HepG2 (cell line): ENCODE data around the gene CHD9. TPM values are rescaled to one million over a fixed set of nuclear protein-coding genes. Genes with fewer than 3 reads are reported as not detected.
A peak's percentile ranks its signal among the peaks of the same experiment; 100 is the strongest.

Experiments used
- ATF7 ChIP-seq, 2 experiments: fragments of 450-650 bp in 1 of 2; sonication (generic) in 1 of 2; formaldehyde crosslinking in 1 of 2; IDR thresholded peaks; 2 replicates each; pipeline versions ENCODE4 v1.4.0 to v1.6.1; 2016 to 2020; ENCODE audit warnings: antibody characterized with exemption in 1 of 2, mild to moderate bottlenecking in 1 of 2, missing genetic modification reagents in 1 of 2
- HDAC6 ChIP-seq: fragments of 200-600 bp; sonication (generic); IDR thresholded peaks from 2 replicates; pipeline ENCODE4 v1.7.0; 2017; ENCODE audit warnings: mild to moderate bottlenecking, antibody characterized with exemption, low read length, low read depth
- JUND ChIP-seq: sonication (generic); formaldehyde crosslinking; IDR thresholded peaks from 2 replicates; pipeline ENCODE4 v1.8.0; 2022; ENCODE audit warnings: mild to moderate bottlenecking, missing genetic modification reagents
- MXI1 ChIP-seq: IDR thresholded peaks from 3 replicates; pipeline ENCODE4 v1.6.1; 2012; ENCODE audit warnings: low read depth, low read length, inconsistent platforms, borderline replicate concordance
- POLR2A ChIP-seq, 2 experiments: IDR thresholded peaks; 2 replicates each; pipeline ENCODE4 v1.6.1; 2011; ENCODE audit warnings: low read depth in 2 of 2, low read length in 2 of 2, mild to moderate bottlenecking in 1 of 2, moderate library complexity in 1 of 2; ENCODE audit not compliant: insufficient read depth in 1 of 2
- UBTF ChIP-seq: sonication (generic); formaldehyde crosslinking; IDR thresholded peaks from 2 replicates; pipeline ENCODE4 v1.4.0; 2020; ENCODE audit warnings: mild to moderate bottlenecking, missing genetic modification reagents
- ZFP62 ChIP-seq: sonication (generic); formaldehyde crosslinking; IDR thresholded peaks from 2 replicates; pipeline ENCODE4 v1.4.0; 2020; ENCODE audit warnings: missing genetic modification reagents
- ZMYM2 ChIP-seq: sonication (generic); formaldehyde crosslinking; IDR thresholded peaks from 2 replicates; pipeline ENCODE4 v1.8.0; 2022; ENCODE audit warnings: mild to moderate bottlenecking, missing genetic modification reagents
- ZNF224 ChIP-seq: sonication (generic); formaldehyde crosslinking; IDR thresholded peaks from 2 replicates; pipeline ENCODE4 v1.5.0; 2020; ENCODE audit warnings: mild to moderate bottlenecking, missing genetic modification reagents
- ZNF264 ChIP-seq: sonication (generic); formaldehyde crosslinking; IDR thresholded peaks from 2 replicates; pipeline ENCODE4 v1.4.0; 2020; ENCODE audit warnings: missing genetic modification reagents
- ZNF503 ChIP-seq: sonication (generic); formaldehyde crosslinking; IDR thresholded peaks from 2 replicates; pipeline ENCODE4 v1.4.0; 2020; ENCODE audit warnings: missing genetic modification reagents
- ZNF543 ChIP-seq: sonication (generic); formaldehyde crosslinking; IDR thresholded peaks from 2 replicates; pipeline ENCODE4 v1.4.0; 2020; ENCODE audit warnings: mild to moderate bottlenecking, missing genetic modification reagents
- ZNF547 ChIP-seq: sonication (generic); formaldehyde crosslinking; IDR thresholded peaks from 2 replicates; pipeline ENCODE4 v1.5.1; 2020; ENCODE audit warnings: mild to moderate bottlenecking, missing genetic modification reagents
- ZNF577 ChIP-seq: sonication (generic); formaldehyde crosslinking; IDR thresholded peaks from 2 replicates; pipeline ENCODE4 v1.4.0; 2020; ENCODE audit warnings: mild to moderate bottlenecking, low read depth, missing genetic modification reagents, borderline replicate concordance
- ZNF598 ChIP-seq: sonication (generic); formaldehyde crosslinking; IDR thresholded peaks from 2 replicates; pipeline ENCODE4 v1.5.1; 2020; ENCODE audit warnings: mild to moderate bottlenecking, missing genetic modification reagents, borderline replicate concordance
- ZNF709 ChIP-seq: sonication (generic); formaldehyde crosslinking; IDR thresholded peaks from 2 replicates; pipeline ENCODE4 v1.5.0; 2020; ENCODE audit warnings: mild to moderate bottlenecking, missing genetic modification reagents
- ZNF761 ChIP-seq: sonication (generic); formaldehyde crosslinking; conservative IDR thresholded peaks from 2 replicates; pipeline ENCODE4 v1.4.0; 2020; ENCODE audit warnings: mild to moderate bottlenecking, missing genetic modification reagents
- ZSCAN9 ChIP-seq: IDR thresholded peaks from 2 replicates; pipeline ENCODE4 v1.6.1; 2016; ENCODE audit warnings: borderline replicate concordance
- ZXDC ChIP-seq: sonication (generic); formaldehyde crosslinking; IDR thresholded peaks from 2 replicates; pipeline ENCODE4 v1.5.0; 2020; ENCODE audit warnings: mild to moderate bottlenecking, missing genetic modification reagents
- polyA plus RNA-seq, 8 experiments: library from polyadenylated mRNA; depleted of rRNA in 3 of 8; stranded (reverse) in 7 of 8; unstranded in 1 of 8; fragments of >200 nt; fragmentation: Illumina TruSeq in 4 of 8; extraction: Trizol in 4 of 8; gene quantifications; 2 replicates each; pipeline versions ENCODE4 v1.2.1 to v1.2.3, GENCODE V29; 2011 to 2016; ENCODE audit warnings: low read depth in 4 of 8, missing spikeins in 1 of 8, mixed read lengths in 1 of 8; ENCODE audit not compliant: insufficient read depth in 1 of 8
- total RNA-seq, 5 experiments: library from RNA; depleted of rRNA; stranded (reverse); fragments of >200 nt; fragmentation: Illumina TruSeq; extraction: Trizol; gene quantifications; 2 replicates each; pipeline ENCODE4 v1.2.3, GENCODE V29; 2016; ENCODE audit warnings: low read depth in 1 of 5
- TF ChIP-seq, protein P1 (sequence below): sonication (generic); formaldehyde crosslinking; IDR thresholded peaks from 2 replicates; pipeline ENCODE4 v1.4.0; 2020; ENCODE audit warnings: missing genetic modification reagents

CHD9 gene
- total and polyA plus RNA-seq, 2 of the 13 experiments (the other 11 are each of a cell fraction or from before 2014, with no cell fraction given): 23.4 to 27.7 TPM

DNA sequence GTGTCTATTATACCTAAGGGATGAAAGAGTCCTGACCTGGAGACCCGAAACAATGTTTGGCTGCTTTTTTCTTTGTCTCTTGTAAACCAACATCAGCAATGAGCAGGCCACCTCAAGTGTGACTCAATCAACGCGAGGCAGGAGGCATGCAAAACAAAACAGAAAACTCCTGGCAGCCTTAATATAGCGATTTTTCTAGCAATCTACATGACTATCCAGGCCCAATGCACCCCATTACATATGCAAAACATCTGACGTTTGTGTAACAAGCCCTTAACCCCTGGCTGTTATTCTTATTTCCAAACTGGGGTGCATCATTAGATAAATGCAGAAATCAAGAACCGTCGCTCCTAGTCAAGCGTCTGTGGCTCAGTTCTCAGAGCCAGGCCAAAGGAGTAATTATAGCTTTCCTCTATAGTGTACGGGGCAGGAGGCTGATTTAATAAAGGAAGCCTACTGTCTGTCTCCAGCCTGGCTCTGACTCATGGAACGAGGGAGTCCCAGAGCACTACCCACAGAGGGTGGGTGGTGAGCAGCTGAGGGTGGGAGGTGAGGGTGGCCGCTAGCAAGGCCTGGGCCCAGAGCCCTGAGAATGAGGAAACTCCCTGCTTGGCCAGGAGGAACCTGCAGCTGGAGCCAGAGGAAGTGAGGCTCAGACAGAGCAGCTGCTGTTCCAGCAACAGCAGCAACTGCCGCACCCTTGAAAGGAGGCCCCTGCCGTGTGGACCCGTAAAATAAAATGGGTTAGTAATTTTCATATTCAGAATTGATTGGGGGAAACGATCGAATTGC, 43.9 kb downstream of the CHD9 start (continued):
- TF ChIP-seq, protein P1, sequence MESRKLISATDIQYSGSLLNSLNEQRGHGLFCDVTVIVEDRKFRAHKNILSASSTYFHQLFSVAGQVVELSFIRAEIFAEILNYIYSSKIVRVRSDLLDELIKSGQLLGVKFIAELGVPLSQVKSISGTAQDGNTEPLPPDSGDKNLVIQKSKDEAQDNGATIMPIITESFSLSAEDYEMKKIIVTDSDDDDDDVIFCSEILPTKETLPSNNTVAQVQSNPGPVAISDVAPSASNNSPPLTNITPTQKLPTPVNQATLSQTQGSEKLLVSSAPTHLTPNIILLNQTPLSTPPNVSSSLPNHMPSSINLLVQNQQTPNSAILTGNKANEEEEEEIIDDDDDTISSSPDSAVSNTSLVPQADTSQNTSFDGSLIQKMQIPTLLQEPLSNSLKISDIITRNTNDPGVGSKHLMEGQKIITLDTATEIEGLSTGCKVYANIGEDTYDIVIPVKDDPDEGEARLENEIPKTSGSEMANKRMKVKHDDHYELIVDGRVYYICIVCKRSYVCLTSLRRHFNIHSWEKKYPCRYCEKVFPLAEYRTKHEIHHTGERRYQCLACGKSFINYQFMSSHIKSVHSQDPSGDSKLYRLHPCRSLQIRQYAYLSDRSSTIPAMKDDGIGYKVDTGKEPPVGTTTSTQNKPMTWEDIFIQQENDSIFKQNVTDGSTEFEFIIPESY: peak; percentile 51; the same call in 1 of the 2 replicates
- TF ChIP-seq ZNF547 (CRISPR knock-in tag) (0 out of 2 replicates have a peak, but pooled peaks have one; percentile 35), MXI1 (no peak), POLR2A (IDR thresholded peaks at IDR 0.05; ENCODE audit: insufficient read depth in 1 of 2, low read depth in 2 of 2, low read length in 2 of 2) (0 out of 4 replicates have a peak, but pooled peaks of 1 of the 2 experiments have one; percentile 39), ZNF503 (no peak), ZNF709 (no peak), ZSCAN9 (CRISPR knock-in tag) (no peak), ZFP62 (CRISPR knock-in tag) (no peak), UBTF (CRISPR knock-in tag) (0 out of 2 replicates have a peak, but pooled peaks have one; percentile 19), JUND (no peak), ZNF224 (CRISPR knock-in tag) (0 out of 2 replicates have a peak, but pooled peaks have one; percentile 7), ZMYM2 (CRISPR knock-in tag) (peak; percentile 46; the same call in 1 of the 2 replicates), ZNF761 (0 out of 2 replicates have a peak, but pooled peaks have one; percentile 7), ZNF577 (CRISPR knock-in tag) (no peak), ATF7 (IDR thresholded peaks at IDR 0.05) (no peak), ATF7 (CRISPR knock-in tag; IDR thresholded peaks at IDR 0.05) (0 out of 2 replicates have a peak, but pooled peaks have one; percentile 7), HDAC6 (no peak), ZNF264 (no peak), ZXDC (CRISPR knock-in tag) (no peak), ZNF598 (CRISPR knock-in tag) (0 out of 2 replicates have a peak, but pooled peaks have one; percentile 3), ZNF543 (CRISPR knock-in tag) (no peak)
